H1 (cell line): ENCODE data around the gene OTUD4. TPM values are rescaled to one million over a fixed set of nuclear protein-coding genes. Genes with fewer than 3 reads are reported as not detected.

ENCODE experiments used
- CHD2 ChIP-seq: IDR thresholded peaks from 2 replicates; pipeline ENCODE4 v1.6.1; 2012; ENCODE audit warnings: low read length, improper control_type of control experiment
- EGR1 ChIP-seq: IDR thresholded peaks from 2 replicates; pipeline ENCODE4 v1.6.1; 2011; ENCODE audit warnings: low read depth, low read length, borderline replicate concordance
- KDM4A ChIP-seq: IDR thresholded peaks from one replicate; pipeline ENCODE4 v1.7.1; 2012; ENCODE audit warnings: low read depth, mild to moderate bottlenecking, moderate library complexity, low read length, inconsistent platforms; ENCODE audit not compliant: severe bottlenecking
- PHF8 ChIP-seq: fragments of 200-600 bp; sonication (generic); conservative IDR thresholded peaks from 2 replicates; pipeline ENCODE4 v1.7.1; 2012; ENCODE audit warnings: low read depth, mild to moderate bottlenecking, inconsistent platforms, low read length, moderate library complexity
- polyA plus RNA-seq, 7 experiments: library from polyadenylated mRNA; depleted of rRNA in 3 of 7; stranded (reverse) in 5 of 7; unstranded in 2 of 7; fragments of >200 nt in 5 of 7; fragments of 200-250 nt in 2 of 7; gene quantifications; 1 replicate in 5 of 7; 2 replicates in 1 of 7; 4 replicates in 1 of 7; pipeline versions ENCODE4 v1.2.1 to v1.2.3, GENCODE V29; 2011 to 2013; ENCODE audit warnings: missing spikeins in 2 of 7, mixed read lengths in 2 of 7
- total RNA-seq: library from RNA; stranded (reverse); fragmentation: NEBNext Ultra II Directional; extraction: Animal tissue kit (Norgen Biotek cat#: 25700); gene quantifications from 2 replicates; pipeline ENCODE4 v1.2.1, GENCODE V29; 2021
- TF ChIP-seq, protein P1 (sequence below): fragments of 300-600 bp; sonication (generic); IDR thresholded peaks from 2 replicates; pipeline ENCODE4 v1.7.1; 2012; ENCODE audit warnings: low read length, moderate library complexity, mild to moderate bottlenecking, inconsistent platforms; ENCODE audit not compliant: insufficient replicate concordance
- TF ChIP-seq, protein P2 (sequence below): IDR thresholded peaks from 2 replicates; pipeline ENCODE4 v1.6.1; 2012; ENCODE audit warnings: inconsistent platforms

The OTUD4 gene
- total and polyA plus RNA-seq, 2 of the 8 experiments (the other 6 are each of a cell fraction or from before 2014, with no cell fraction given) = 17.4 to 57.0 TPM

GRCh38 chr4:145148980-145149379 is 31.4 kb downstream of the OTUD4 start (continued):
- TF ChIP-seq, protein P1, sequence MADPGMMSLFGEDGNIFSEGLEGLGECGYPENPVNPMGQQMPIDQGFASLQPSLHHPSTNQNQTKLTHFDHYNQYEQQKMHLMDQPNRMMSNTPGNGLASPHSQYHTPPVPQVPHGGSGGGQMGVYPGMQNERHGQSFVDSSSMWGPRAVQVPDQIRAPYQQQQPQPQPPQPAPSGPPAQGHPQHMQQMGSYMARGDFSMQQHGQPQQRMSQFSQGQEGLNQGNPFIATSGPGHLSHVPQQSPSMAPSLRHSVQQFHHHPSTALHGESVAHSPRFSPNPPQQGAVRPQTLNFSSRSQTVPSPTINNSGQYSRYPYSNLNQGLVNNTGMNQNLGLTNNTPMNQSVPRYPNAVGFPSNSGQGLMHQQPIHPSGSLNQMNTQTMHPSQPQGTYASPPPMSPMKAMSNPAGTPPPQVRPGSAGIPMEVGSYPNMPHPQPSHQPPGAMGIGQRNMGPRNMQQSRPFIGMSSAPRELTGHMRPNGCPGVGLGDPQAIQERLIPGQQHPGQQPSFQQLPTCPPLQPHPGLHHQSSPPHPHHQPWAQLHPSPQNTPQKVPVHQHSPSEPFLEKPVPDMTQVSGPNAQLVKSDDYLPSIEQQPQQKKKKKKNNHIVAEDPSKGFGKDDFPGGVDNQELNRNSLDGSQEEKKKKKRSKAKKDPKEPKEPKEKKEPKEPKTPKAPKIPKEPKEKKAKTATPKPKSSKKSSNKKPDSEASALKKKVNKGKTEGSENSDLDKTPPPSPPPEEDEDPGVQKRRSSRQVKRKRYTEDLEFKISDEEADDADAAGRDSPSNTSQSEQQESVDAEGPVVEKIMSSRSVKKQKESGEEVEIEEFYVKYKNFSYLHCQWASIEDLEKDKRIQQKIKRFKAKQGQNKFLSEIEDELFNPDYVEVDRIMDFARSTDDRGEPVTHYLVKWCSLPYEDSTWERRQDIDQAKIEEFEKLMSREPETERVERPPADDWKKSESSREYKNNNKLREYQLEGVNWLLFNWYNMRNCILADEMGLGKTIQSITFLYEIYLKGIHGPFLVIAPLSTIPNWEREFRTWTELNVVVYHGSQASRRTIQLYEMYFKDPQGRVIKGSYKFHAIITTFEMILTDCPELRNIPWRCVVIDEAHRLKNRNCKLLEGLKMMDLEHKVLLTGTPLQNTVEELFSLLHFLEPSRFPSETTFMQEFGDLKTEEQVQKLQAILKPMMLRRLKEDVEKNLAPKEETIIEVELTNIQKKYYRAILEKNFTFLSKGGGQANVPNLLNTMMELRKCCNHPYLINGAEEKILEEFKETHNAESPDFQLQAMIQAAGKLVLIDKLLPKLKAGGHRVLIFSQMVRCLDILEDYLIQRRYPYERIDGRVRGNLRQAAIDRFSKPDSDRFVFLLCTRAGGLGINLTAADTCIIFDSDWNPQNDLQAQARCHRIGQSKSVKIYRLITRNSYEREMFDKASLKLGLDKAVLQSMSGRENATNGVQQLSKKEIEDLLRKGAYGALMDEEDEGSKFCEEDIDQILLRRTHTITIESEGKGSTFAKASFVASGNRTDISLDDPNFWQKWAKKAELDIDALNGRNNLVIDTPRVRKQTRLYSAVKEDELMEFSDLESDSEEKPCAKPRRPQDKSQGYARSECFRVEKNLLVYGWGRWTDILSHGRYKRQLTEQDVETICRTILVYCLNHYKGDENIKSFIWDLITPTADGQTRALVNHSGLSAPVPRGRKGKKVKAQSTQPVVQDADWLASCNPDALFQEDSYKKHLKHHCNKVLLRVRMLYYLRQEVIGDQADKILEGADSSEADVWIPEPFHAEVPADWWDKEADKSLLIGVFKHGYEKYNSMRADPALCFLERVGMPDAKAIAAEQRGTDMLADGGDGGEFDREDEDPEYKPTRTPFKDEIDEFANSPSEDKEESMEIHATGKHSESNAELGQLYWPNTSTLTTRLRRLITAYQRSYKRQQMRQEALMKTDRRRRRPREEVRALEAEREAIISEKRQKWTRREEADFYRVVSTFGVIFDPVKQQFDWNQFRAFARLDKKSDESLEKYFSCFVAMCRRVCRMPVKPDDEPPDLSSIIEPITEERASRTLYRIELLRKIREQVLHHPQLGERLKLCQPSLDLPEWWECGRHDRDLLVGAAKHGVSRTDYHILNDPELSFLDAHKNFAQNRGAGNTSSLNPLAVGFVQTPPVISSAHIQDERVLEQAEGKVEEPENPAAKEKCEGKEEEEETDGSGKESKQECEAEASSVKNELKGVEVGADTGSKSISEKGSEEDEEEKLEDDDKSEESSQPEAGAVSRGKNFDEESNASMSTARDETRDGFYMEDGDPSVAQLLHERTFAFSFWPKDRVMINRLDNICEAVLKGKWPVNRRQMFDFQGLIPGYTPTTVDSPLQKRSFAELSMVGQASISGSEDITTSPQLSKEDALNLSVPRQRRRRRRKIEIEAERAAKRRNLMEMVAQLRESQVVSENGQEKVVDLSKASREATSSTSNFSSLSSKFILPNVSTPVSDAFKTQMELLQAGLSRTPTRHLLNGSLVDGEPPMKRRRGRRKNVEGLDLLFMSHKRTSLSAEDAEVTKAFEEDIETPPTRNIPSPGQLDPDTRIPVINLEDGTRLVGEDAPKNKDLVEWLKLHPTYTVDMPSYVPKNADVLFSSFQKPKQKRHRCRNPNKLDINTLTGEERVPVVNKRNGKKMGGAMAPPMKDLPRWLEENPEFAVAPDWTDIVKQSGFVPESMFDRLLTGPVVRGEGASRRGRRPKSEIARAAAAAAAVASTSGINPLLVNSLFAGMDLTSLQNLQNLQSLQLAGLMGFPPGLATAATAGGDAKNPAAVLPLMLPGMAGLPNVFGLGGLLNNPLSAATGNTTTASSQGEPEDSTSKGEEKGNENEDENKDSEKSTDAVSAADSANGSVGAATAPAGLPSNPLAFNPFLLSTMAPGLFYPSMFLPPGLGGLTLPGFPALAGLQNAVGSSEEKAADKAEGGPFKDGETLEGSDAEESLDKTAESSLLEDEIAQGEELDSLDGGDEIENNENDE = no peak
- TF ChIP-seq, protein P2, sequence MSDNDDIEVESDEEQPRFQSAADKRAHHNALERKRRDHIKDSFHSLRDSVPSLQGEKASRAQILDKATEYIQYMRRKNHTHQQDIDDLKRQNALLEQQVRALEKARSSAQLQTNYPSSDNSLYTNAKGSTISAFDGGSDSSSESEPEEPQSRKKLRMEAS = no peak
- TF ChIP-seq PHF8 (no peak), EGR1 (no peak), KDM4A (no peak), CHD2 (no peak)
- TF ChIP-seq, all 59 proteins: peak for 0
